Osteoblast (primary cell): ENCODE results near the gene PIP4K2B. TPM values are rescaled to one million over a fixed set of nuclear protein-coding genes. Genes with fewer than 3 reads are reported as not detected.

Experiments used
- DNase-seq: peaks from one replicate; pipeline ENCODE4 v3.0.0; 2011; ENCODE audit warnings: low spot score, mixed read lengths; ENCODE audit not compliant: insufficient read length; ENCODE audit errors: missing footprints
- H2AFZ ChIP-seq: 2 replicates; pipeline ENCODE4 v1.6.0; 2011; ENCODE audit warnings: mild to moderate bottlenecking, low read length
- H3K27ac ChIP-seq: 2 replicates; pipeline ENCODE4 v1.5.1; 2011; ENCODE audit warnings: mild to moderate bottlenecking, low read depth, low read length, moderate library complexity
- H3K27me3 ChIP-seq: 2 replicates; pipeline ENCODE4 v1.6.0; 2012; ENCODE audit warnings: mild to moderate bottlenecking, control low read depth, inconsistent platforms, low read length, moderate library complexity; ENCODE audit not compliant: insufficient read depth
- H3K36me3 ChIP-seq: 2 replicates; pipeline ENCODE4 v1.5.1; 2011; ENCODE audit warnings: mild to moderate bottlenecking, low read length, control low read depth, moderate library complexity; ENCODE audit not compliant: insufficient read depth
- H3K4me1 ChIP-seq: 2 replicates; pipeline ENCODE4 v1.5.1; 2011; ENCODE audit warnings: mild to moderate bottlenecking, low read length, control low read depth, moderate library complexity; ENCODE audit not compliant: insufficient read depth
- H3K4me2 ChIP-seq: 2 replicates; pipeline ENCODE4 v1.6.0; 2011; ENCODE audit warnings: mild to moderate bottlenecking, low read length; ENCODE audit not compliant: insufficient read depth
- H3K4me3 ChIP-seq: fragments of 200-600 bp; sonication (generic); 3 replicates; pipeline ENCODE4 v1.5.1; 2012; ENCODE audit warnings: mild to moderate bottlenecking, low read length, inconsistent platforms; ENCODE audit not compliant: insufficient read depth
- H3K79me2 ChIP-seq: 2 replicates; pipeline ENCODE4 v1.6.0; 2012; ENCODE audit warnings: mild to moderate bottlenecking, low read length, control low read depth, inconsistent platforms; ENCODE audit not compliant: insufficient read depth
- H3K9me3 ChIP-seq: 2 replicates; pipeline ENCODE4 v1.5.1; 2011; ENCODE audit warnings: low read depth, low read length, control low read depth
- H4K20me1 ChIP-seq: 2 replicates; pipeline ENCODE4 v1.6.0; 2012; ENCODE audit warnings: mild to moderate bottlenecking, low read length, control low read depth; ENCODE audit not compliant: insufficient read depth
- CTCF ChIP-seq: IDR thresholded peaks from 2 replicates; pipeline ENCODE4 v1.5.1; 2011; ENCODE audit warnings: mild to moderate bottlenecking, low read depth, low read length, moderate library complexity; ENCODE audit errors: extremely low read depth
- total RNA-seq: library from RNA; depleted of rRNA; stranded (reverse); fragments of >200 nt; gene quantifications from 2 replicates; pipeline ENCODE4 v1.2.3, GENCODE V29; 2012

Gene PIP4K2B
- total RNA-seq, 1 donor, result 48.1 TPM

GRCh38 chr17:38779965-38780752 lies 19.2 kb downstream of the PIP4K2B start:
- peaks cover 8% of the 10 kb centered on the region for H3K79me2 ChIP-seq
- DNase-seq, result no peak
- H3K4me1 ChIP-seq, result no peaks in the 10 kb centered on the region
- no peak overlapping the region for H3K27ac ChIP-seq
- TF ChIP-seq CTCF, result no peak
- H3K36me3 ChIP-seq, result peaks cover 85% of the 10 kb centered on the region
- no peak overlapping the region for H2AFZ ChIP-seq
- H3K9me3 ChIP-seq, result no peaks in the 10 kb centered on the region
- H3K27me3 ChIP-seq, result no peaks in the 10 kb centered on the region
- H4K20me1 ChIP-seq, result peaks cover 7% of the 10 kb centered on the region
- no peak overlapping the region for H3K4me2 ChIP-seq
- H3K4me3 ChIP-seq, result no peak overlapping the region

GRCh38 chr17:38777641-38778250 lies 21.6 kb downstream of the PIP4K2B start:
- Histone ChIP-seq H3K4me3 (no peak overlapping the region), H4K20me1 (peaks cover 7% of the 10 kb centered on the region), H3K4me1 (no peaks in the 10 kb centered on the region), H3K27me3 (no peaks in the 10 kb centered on the region), H3K4me2 (no peak overlapping the region), H2AFZ (no peak overlapping the region), H3K79me2 (no peaks in the 10 kb centered on the region), H3K9me3 (no peaks in the 10 kb centered on the region), H3K36me3 (peaks cover 79% of the 10 kb centered on the region), H3K27ac (peak overlapping the region; percentile 15)
- peak; percentile 91 for DNase-seq
- no peak for TF ChIP-seq CTCF

DNA sequence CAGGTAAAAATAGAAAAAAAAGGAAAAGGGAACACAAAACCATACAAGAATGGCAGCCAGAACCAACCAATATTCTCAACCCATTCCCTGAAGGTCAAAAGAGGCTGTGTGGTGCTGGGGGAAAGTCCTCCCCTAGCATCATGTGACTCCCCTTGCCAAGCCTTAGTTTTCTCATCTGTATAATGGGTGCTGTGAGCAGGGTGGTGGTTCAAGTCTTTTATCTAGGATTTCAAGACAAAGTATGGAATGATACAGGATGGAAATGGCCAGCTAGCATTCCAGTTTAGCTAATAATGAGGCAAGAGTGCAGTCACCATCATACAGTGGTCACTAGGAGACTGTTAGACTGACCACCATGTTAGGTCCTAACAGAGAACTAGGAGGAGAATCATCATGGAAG lies 26.1 kb downstream of the PIP4K2B start:
- peaks cover 69% of the 10 kb centered on the region for H3K36me3 ChIP-seq
- H3K27ac ChIP-seq, result no peak overlapping the region
- no peak for DNase-seq
- no peak overlapping the region for H3K4me3 ChIP-seq
- H3K79me2 ChIP-seq, result no peaks in the 10 kb centered on the region
- no peak overlapping the region for H2AFZ ChIP-seq
- H3K4me2 ChIP-seq, result no peak overlapping the region
- no peaks in the 10 kb centered on the region for H3K27me3 ChIP-seq
- H3K4me1 ChIP-seq, result no peaks in the 10 kb centered on the region
- H4K20me1 ChIP-seq, result no peaks in the 10 kb centered on the region
- TF ChIP-seq CTCF, result no peak
- no peaks in the 10 kb centered on the region for H3K9me3 ChIP-seq

- DNase-seq, result no peak
- Histone ChIP-seq H3K4me3 (no peak overlapping the region), H3K4me2 (no peak overlapping the region), H3K4me1 (no peaks in the 10 kb centered on the region), H3K79me2 (peaks cover 4% of the 10 kb centered on the region), H3K27ac (no peak overlapping the region), H4K20me1 (peaks cover 4% of the 10 kb centered on the region), H3K27me3 (no peaks in the 10 kb centered on the region), H3K36me3 (peaks cover 81% of the 10 kb centered on the region), H2AFZ (no peak overlapping the region), H3K9me3 (no peaks in the 10 kb centered on the region)
- TF ChIP-seq CTCF, result no peak
Observed at GRCh38 chr17:38768417-38768816, 30.9 kb downstream of the PIP4K2B start.
